ENCODE measurements around the gene SKOR1.

SKOR1 gene

DNA sequence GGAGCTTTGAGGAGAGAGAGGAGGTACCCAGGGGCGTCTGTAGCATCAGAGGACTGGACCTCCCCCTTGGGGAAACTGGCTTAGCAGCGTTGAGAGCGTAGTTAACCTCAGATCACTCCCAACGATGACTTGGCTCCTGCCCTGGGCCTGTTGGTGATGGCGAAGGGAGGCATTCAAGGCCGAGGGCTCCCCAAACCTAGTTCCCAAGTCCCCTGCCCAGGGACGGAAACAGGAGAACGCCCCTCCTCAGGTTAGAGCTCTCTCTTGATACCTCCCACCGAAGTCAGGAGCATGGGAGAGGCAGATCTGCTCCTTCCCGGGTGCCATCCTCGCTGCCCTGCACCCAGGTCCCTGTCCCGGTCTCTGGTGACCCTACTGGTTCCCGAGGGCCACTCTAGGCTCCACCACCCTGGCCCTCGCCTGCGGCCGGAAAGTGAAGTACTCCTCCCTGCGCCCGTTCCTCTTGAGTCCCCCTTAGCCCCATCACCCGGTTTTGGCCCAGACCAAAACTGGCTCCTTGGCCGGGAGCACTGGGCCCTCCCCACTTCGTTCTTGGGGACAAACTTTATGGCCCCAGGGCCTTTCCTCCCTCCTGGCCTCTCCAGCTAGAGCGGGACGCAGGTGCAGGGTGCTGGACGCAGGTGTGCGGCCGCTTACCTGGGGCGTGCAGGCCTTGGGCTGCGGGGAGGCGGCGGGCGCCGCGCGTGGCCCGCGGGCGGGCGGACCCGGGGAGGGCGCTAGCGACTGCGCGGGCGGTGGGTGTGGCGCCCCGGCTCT is 2.6 kb upstream of the SKOR1 start:
- Histone ChIP-seq H3K4me1 (ENCODE audit: control insufficient read depth, insufficient read depth, low read length) (peaks cover 9% of the 10 kb centered on the region), H3K4me3 (ENCODE audit: low read depth, low read length) (peak overlapping the region; percentile 32), H3K36me3 (ENCODE audit: control insufficient read depth, insufficient read depth, low read length) (no peaks in the 10 kb centered on the region), H3K9ac (ENCODE audit: low read depth, low read length) (no peak overlapping the region), H3K27me3 (ENCODE audit: control insufficient read depth, insufficient read depth, low read length) (peaks cover 92% of the 10 kb centered on the region), H3K9me3 (ENCODE audit: control insufficient read depth, insufficient read depth, low read length) (no peaks in the 10 kb centered on the region)

DNA sequence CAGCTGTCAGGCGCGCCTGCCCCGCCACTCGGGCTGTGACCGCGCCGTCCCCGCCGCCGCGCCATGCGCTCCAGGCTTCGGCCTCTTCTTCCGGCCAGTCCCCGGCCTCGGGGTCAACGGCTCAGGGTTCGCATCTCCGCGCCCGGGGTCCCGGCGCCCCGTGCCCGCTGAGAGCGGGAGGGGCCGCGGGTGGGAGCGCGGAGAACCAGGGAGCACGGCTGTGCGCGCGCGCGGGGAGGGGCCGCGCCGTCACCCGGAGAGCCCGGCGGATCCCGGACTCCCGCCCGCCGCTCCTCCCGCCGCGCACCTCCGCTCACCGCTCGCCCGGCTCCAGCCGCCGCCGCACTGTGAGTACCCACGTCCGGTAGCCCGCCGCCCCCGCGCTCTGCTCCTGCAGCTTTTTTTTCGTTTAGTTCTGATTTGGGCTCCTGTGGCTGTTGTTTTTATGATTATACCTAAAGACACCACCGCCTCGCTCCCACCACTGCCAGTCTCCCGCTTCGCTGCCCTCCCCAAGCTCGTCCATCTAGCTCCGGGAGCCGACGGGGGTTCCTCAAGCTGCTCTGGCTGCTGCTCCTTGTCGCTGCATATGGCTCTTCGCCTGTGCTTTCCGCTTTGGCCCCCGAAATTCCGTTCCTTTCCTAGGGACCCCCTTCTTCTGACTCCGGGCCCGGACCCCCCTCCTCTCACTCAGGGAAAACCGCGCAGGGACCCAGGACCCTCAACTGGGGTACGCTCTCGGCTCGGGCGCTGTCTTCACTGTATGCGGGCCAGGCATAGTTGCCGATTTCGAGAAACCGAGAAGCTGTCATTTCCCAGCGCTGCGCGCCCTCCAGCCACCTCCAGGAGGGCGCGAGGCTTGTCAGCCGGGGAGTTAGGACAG is 1.8 kb upstream of the SKOR1 start:
- Histone ChIP-seq H3K9me3 (ENCODE audit: control insufficient read depth, insufficient read depth, low read length) (no peaks in the 10 kb centered on the region), H3K4me3 (ENCODE audit: low read depth, low read length) (peak overlapping the region; percentile 39), H3K4me1 (ENCODE audit: control insufficient read depth, insufficient read depth, low read length) (peaks cover 9% of the 10 kb centered on the region), H3K36me3 (ENCODE audit: control insufficient read depth, insufficient read depth, low read length) (no peaks in the 10 kb centered on the region), H3K27me3 (ENCODE audit: control insufficient read depth, insufficient read depth, low read length) (peaks cover 92% of the 10 kb centered on the region), H3K9ac (ENCODE audit: low read depth, low read length) (no peak overlapping the region)

DNA sequence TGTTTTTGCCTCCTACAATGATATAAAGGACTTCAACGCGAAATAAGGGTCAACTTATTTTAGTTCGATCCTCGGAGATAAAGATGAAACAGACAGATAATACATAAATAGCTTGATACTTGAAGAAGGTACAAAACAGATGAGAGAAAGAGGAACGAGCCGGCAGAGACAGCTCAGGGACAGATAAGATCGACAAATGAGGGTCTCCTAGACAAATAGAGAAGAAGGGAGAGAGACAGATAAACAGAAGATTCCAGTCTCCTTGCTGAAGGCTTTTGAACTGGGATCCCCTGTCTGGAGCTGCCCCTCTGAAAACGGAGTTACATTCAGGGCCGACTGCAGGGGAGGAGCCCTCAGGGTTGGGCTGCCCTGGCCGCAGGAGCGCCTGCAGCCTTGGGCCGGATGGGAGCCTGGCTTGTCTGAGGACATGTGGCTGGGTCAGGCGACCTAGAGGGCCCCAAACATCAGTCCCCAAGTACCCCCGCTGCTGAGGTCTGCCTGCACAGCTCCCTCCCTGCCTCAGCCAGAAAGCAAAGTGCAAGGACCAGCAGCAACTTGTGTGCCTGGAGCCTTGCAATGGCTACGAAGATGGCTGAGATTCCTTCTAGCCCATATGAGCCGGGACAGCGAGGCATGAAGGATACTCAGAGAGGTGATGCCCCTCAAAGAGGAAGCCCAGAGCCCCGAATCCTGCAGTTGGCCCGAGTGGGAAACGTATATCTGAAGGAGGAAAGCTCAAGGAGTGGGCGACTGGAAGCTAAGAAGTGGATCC is 926 bp upstream of the SKOR1 start:
- Histone ChIP-seq H3K27me3 (ENCODE audit: control insufficient read depth, insufficient read depth, low read length) (peaks cover 93% of the 10 kb centered on the region), H3K9me3 (ENCODE audit: control insufficient read depth, insufficient read depth, low read length) (no peaks in the 10 kb centered on the region), H3K9ac (ENCODE audit: low read depth, low read length) (no peak overlapping the region), H3K4me3 (ENCODE audit: low read depth, low read length) (peak overlapping the region; percentile 39), H3K4me1 (ENCODE audit: control insufficient read depth, insufficient read depth, low read length) (peaks cover 9% of the 10 kb centered on the region), H3K36me3 (ENCODE audit: control insufficient read depth, insufficient read depth, low read length) (no peaks in the 10 kb centered on the region)

DNA sequence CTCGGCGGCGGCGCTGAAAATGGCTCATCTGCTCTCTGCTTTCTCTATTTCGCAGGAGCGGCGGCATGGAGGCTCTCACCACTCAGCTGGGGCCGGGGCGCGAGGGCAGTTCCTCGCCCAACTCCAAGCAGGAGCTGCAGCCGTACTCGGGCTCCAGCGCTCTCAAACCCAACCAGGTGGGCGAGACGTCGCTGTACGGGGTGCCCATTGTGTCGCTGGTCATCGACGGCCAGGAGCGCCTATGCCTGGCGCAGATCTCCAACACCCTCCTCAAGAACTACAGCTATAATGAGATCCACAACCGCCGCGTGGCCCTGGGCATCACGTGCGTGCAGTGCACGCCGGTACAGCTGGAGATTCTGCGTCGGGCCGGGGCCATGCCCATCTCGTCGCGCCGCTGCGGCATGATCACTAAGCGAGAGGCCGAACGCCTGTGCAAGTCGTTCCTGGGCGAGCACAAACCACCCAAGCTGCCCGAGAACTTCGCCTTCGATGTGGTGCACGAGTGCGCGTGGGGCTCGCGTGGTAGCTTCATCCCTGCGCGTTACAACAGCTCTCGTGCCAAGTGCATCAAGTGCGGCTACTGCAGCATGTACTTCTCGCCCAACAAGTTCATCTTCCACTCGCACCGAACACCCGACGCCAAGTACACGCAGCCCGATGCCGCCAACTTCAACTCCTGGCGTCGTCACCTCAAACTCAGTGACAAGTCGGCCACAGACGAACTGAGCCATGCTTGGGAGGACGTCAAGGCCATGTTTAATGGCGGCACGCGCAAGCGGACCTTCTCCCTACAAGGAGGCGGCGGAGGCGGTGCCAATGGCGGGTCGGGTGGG is 790 bp downstream of the SKOR1 start:
- Histone ChIP-seq H3K9ac (ENCODE audit: low read depth, low read length) (no peak overlapping the region), H3K27me3 (ENCODE audit: control insufficient read depth, insufficient read depth, low read length) (peaks cover 92% of the 10 kb centered on the region), H3K9me3 (ENCODE audit: control insufficient read depth, insufficient read depth, low read length) (no peaks in the 10 kb centered on the region), H3K4me3 (ENCODE audit: low read depth, low read length) (peak overlapping the region; percentile 48), H3K4me1 (ENCODE audit: control insufficient read depth, insufficient read depth, low read length) (peaks cover 11% of the 10 kb centered on the region), H3K36me3 (ENCODE audit: control insufficient read depth, insufficient read depth, low read length) (no peaks in the 10 kb centered on the region)

DNA sequence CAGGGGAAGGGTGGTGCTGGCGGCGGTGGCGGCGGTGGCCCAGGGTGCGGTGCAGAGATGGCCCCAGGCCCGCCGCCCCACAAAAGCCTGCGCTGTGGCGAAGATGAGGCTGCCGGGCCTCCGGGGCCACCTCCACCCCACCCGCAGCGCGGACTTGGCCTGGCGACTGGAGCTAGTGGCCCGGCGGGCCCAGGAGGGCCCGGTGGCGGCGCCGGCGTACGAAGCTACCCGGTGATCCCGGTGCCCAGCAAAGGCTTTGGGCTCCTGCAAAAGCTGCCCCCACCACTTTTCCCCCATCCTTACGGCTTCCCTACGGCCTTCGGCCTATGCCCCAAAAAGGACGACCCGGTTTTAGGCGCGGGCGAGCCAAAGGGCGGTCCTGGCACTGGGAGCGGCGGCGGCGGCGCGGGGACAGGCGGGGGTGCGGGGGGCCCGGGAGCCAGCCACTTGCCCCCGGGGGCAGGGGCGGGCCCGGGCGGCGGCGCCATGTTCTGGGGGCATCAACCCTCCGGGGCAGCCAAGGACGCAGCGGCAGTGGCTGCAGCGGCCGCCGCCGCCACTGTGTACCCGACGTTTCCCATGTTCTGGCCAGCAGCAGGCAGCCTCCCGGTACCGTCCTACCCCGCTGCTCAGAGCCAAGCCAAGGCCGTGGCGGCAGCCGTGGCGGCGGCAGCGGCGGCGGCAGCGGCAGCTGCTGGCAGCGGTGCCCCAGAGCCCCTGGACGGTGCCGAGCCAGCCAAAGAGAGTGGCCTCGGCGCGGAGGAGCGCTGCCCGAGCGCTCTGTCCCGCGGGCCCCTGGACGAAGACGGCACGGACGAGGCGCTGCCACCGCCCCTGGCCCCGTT is 1.6 kb downstream of the SKOR1 start:
- Histone ChIP-seq H3K27me3 (ENCODE audit: control insufficient read depth, insufficient read depth, low read length) (peaks cover 92% of the 10 kb centered on the region), H3K9ac (ENCODE audit: low read depth, low read length) (no peak overlapping the region), H3K36me3 (ENCODE audit: control insufficient read depth, insufficient read depth, low read length) (no peaks in the 10 kb centered on the region)

DNA sequence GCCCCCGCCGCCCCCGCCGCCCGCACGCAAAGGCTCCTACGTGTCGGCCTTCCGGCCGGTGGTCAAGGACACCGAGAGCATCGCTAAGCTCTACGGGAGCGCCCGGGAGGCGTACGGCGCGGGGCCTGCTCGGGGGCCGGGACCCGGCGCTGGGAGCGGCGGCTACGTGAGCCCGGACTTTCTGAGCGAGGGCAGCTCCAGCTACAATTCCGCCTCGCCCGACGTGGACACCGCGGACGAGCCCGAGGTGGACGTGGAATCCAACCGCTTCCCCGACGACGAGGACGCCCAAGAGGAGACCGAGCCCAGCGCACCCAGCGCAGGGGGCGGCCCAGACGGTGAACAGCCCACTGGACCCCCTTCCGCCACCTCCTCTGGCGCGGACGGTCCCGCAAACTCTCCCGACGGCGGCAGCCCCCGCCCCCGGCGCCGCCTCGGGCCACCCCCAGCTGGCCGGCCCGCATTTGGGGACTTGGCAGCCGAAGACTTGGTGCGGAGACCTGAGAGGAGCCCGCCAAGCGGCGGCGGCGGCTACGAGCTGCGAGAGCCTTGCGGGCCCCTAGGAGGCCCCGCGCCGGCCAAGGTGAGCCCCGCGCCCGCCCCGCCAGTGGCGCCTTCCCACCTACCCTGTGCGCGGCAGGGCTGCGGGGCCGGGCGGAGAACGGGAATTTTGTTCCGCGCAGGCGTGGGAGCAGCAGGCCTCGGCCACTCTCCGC is 2.4 kb downstream of the SKOR1 start:
- Histone ChIP-seq H3K27me3 (ENCODE audit: control insufficient read depth, insufficient read depth, low read length) (peaks cover 92% of the 10 kb centered on the region), H3K9ac (ENCODE audit: low read depth, low read length) (no peak overlapping the region), H3K36me3 (ENCODE audit: control insufficient read depth, insufficient read depth, low read length) (no peaks in the 10 kb centered on the region), H3K4me3 (ENCODE audit: low read depth, low read length) (peak overlapping the region; percentile 13), H3K4me1 (ENCODE audit: control insufficient read depth, insufficient read depth, low read length) (peaks cover 17% of the 10 kb centered on the region), H3K9me3 (ENCODE audit: control insufficient read depth, insufficient read depth, low read length) (no peaks in the 10 kb centered on the region)

More for the DNA sequence above, 1.6 kb downstream of the SKOR1 start:
- Histone ChIP-seq H3K9me3 (ENCODE audit: control insufficient read depth, insufficient read depth, low read length) (no peaks in the 10 kb centered on the region), H3K4me3 (ENCODE audit: low read depth, low read length) (peak overlapping the region; percentile 48), H3K4me1 (ENCODE audit: control insufficient read depth, insufficient read depth, low read length) (peaks cover 11% of the 10 kb centered on the region)

DNA sequence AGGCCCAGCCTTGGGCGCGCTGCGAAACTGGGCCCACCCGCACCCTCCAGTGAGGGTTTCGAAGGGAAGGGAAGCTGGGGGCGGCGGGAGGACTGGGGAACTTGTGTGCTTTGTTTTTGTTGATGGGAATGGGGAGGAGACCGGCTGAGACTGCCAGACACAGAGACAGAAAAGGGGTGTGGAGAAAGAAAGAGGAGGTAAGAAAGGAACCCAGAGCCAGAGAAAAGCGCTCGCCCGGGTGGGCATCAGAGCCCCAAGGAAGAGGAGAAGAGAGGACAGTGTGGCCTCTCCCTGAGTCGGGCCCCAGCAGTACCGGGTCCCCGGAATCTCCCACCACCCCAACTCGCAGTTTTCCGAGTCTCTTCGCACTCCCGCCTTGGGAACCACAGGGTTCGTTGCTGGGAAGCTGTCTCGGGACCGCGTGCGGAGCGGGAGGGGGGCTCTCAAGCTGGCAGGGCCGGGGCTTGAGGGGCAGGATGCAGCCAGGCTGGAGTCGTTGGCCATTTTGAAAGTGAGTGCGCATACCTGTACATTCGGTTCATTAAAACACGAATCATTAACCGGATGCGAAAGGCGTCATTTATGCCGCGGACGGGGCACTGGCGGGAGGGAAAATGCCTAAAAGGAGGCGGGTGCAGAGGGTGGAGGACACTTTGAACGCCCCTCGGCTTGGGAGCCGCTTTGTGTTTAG is 3.1 kb downstream of the SKOR1 start:
- H3K9me3 ChIP-seq (ENCODE audit: control insufficient read depth, insufficient read depth, low read length), result no peaks in the 10 kb centered on the region
- peaks cover 20% of the 10 kb centered on the region for H3K4me1 ChIP-seq (ENCODE audit: control insufficient read depth, insufficient read depth, low read length)
- H3K27me3 ChIP-seq (ENCODE audit: control insufficient read depth, insufficient read depth, low read length), result peaks cover 95% of the 10 kb centered on the region
- H3K9ac ChIP-seq (ENCODE audit: low read depth, low read length), result no peak overlapping the region
- H3K4me3 ChIP-seq (ENCODE audit: low read depth, low read length), result peak overlapping the region; percentile 23
- no peaks in the 10 kb centered on the region for H3K36me3 ChIP-seq (ENCODE audit: control insufficient read depth, insufficient read depth, low read length)

DNA sequence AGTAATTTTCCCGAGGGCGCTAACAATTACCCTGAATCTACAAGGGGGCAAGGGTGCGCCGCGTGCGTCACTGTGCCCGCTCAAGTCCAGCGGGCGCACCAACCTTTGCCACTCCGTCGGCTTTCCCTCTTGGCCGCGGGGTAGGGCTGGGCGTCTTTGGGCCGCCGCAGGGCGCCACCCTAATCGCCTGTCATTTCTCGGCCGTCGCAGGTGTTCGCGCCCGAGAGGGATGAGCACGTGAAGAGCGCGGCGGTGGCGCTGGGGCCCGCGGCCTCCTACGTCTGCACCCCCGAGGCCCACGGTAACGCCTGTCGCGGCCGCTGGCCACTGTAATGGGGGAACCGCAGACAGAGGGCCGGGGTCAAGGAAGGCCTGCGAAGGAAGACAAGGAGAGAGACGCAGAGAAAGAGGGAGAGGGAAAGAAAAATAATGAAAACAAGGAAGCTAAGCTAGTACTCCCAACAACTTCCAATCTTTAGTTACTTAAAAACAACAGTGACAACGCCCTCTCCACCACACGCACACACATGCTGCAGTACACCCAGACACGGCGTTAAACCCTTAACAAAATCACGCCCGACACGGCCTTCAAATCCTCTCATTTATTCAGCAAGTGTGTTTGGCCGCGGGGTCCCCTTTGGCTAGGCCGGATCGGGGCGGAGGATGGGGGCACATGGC is 3.8 kb downstream of the SKOR1 start:
- peaks cover 95% of the 10 kb centered on the region for H3K27me3 ChIP-seq (ENCODE audit: control insufficient read depth, insufficient read depth, low read length)

DNA sequence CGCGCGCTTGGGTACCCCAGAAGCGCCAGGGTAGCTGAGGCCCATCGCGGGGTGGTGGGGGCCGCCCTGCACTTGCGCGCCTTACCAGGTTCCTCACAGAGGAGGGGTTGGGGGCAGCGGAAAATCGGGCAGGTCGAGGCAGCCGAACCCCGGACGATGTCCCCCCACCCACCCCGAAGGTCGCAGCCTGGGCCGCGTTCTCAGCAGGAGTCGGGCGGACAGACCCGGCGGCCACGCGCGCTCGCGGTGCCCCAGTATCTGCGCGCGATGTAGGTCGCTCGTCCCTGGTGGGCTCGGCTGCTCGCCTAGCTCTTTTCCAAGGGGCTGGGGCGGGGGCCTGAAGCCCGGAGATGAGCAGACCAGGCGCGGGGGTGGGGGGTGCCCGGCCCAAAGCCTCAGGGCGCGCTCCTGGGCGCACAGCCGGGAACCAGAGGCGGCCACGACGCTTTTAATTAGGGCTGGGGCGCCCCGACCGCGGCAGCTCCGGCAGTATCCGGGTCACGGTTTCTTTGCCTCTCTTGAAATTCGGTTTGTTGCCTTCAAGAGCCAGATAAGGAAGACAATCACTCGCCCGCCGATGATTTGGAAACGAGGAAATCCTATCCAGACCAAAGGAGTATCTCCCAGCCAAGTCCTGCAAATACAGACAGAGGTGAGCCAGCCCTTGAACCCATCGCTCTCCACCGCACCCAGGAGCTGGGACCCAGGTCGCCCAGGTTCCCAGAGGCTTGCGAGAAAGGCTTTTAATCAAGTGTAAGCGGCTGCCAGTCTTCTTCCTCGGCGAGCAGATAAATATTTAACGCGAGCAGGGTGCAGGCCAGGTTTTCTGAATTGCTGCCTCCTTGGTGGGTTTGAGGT is 4.6 kb downstream of the SKOR1 start:
- peaks cover 95% of the 10 kb centered on the region for H3K27me3 ChIP-seq (ENCODE audit: control insufficient read depth, insufficient read depth, low read length)
- H3K4me1 ChIP-seq (ENCODE audit: control insufficient read depth, insufficient read depth, low read length), result peaks cover 16% of the 10 kb centered on the region
- H3K36me3 ChIP-seq (ENCODE audit: control insufficient read depth, insufficient read depth, low read length), result no peaks in the 10 kb centered on the region
- H3K9ac ChIP-seq (ENCODE audit: low read depth, low read length), result no peak overlapping the region
- H3K4me3 ChIP-seq (ENCODE audit: low read depth, low read length), result peak overlapping the region; percentile 41
- no peaks in the 10 kb centered on the region for H3K9me3 ChIP-seq (ENCODE audit: control insufficient read depth, insufficient read depth, low read length)

More for the DNA sequence above, 3.8 kb downstream of the SKOR1 start:
- Histone ChIP-seq H3K4me1 (ENCODE audit: control insufficient read depth, insufficient read depth, low read length) (peaks cover 21% of the 10 kb centered on the region), H3K4me3 (ENCODE audit: low read depth, low read length) (peak overlapping the region; percentile 30), H3K9ac (ENCODE audit: low read depth, low read length) (no peak overlapping the region), H3K36me3 (ENCODE audit: control insufficient read depth, insufficient read depth, low read length) (no peaks in the 10 kb centered on the region), H3K9me3 (ENCODE audit: control insufficient read depth, insufficient read depth, low read length) (no peaks in the 10 kb centered on the region)

Measured in iPS-15b (cell line).